Stimulated activated CD4-positive, alpha-beta T cell treated with anti-CD3 and anti-CD28 coated beads, Interleukin-2, amount 100 ng/mL, for 24 hours (primary cell): Measurements from ENCODE around the gene ZSWIM1.

Experiments
- DNase-seq, 2 donors: peaks; one replicate each; pipeline ENCODE4 v3.0.0-alpha.2; 2020

Gene ZSWIM1

DNA sequence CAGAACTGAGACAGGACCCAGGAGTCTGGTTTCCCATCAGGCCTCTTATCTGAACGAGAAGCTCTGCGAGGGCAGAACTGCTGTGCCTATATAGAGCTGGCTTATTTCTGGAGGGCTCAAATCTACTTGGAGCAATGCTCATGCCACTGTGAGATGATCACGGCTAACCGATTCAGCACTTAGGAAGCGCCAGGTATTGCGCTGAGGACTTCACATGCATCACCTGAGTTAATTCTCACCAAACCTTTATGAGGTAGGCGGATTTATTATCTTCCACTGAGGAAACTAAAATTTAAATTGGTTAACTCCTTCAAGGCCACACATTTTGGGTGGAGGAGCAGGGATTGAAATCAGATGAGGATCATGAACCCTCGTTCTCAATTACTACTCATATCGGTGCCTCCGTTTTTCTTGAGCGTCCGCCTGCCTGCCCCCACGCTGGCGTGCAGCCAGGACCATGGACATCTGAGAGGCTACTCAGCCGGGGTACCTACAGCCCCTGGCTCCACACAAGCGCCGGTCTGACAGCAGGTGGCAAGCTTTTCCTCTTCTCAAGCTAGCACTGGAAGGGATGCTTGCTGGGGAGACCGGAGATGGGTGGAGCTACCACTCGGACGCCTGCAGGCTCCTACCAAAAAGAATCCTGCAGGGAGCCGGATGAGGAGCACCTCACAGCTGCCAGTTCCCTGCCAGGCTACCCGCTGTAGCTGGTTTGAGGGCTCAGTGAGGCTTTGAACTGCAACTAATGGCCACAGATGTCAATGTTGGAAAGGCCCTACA, 52.4 kb downstream of the ZSWIM1 start:
- DNase-seq: peak; percentile 67 to 70

DNA sequence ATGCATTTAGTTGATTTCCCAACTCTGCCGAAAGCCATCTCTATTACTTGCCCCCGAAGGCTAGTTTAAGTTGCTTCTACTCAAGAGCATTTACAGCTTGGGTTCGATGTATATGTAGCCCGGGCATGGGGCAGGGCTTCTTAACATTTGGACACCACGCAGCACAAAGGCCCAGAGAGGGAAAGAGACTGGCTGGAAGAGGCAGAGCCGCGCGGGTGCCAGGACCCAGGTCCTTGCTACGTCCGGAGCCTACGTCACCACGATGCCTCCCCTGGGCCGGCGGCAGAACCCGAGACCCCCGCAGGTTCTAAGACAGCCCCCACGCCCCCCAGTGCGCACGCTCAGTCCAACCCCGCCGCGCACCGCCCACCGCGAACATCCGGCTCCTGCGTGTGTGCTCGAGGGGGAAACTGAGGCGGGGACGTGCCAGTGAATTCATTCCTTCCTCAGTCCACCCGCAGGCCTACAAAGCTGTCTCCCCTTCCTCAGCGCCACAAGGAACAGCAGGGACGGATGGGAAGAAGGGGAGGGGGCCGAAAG, 53.1 kb downstream of the ZSWIM1 start:
- DNase-seq: no peak
